A673 (cell line): ENCODE results near the gene SIAH3. TPM values are rescaled to one million over a fixed set of nuclear protein-coding genes. Genes with fewer than 3 reads are reported as not detected.

ENCODE experiments used
- BruUV-seq: library from RNA; stranded (reverse); fragments of 400-500 nt; replicated peaks from 2 replicates; lab custom pipeline; 2021; lab: Mats Ljungman, UMichigan
- CTCF ChIA-PET: fragments of 300-600 bp; sonication (Branson Sonifier 250); formaldehyde crosslinking; loops from one replicate; lab custom pipeline; 2022; ENCODE audit warnings: antibody characterized with exemption; lab: Charles Lee
- POLR2A ChIA-PET: fragments of 300-600 bp; sonication (Branson Sonifier 250); formaldehyde crosslinking; loops from one replicate; lab custom pipeline; 2022; ENCODE audit warnings: antibody characterized with exemption; ENCODE audit not compliant: low non-redundant PET; lab: Charles Lee
- DNase-seq: peaks from one replicate; pipeline ENCODE4 v3.0.0-alpha.2; 2015; ENCODE audit warnings: low spot score
- H3K27ac ChIP-seq: fragments of 200-600 bp; sonication (generic); 2 replicates; pipeline ENCODE4 v1.5.1; 2016; ENCODE audit warnings: mixed run types, low read depth, mild to moderate bottlenecking, mixed read lengths, antibody characterized with exemption, low read length; ENCODE audit not compliant: poor library complexity, severe bottlenecking
- H3K27me3 ChIP-seq: fragments of 200-600 bp; sonication (generic); replicated peaks from 2 replicates; pipeline ENCODE4 v1.6.1; 2017; ENCODE audit warnings: mixed run types, low read depth, mild to moderate bottlenecking, mixed read lengths, antibody characterized with exemption, low read length; ENCODE audit not compliant: insufficient read depth, poor library complexity
- H3K36me3 ChIP-seq: fragments of 200-600 bp; sonication (generic); 2 replicates; pipeline ENCODE4 v1.6.1; 2016; ENCODE audit warnings: mixed run types, mild to moderate bottlenecking, mixed read lengths, antibody characterized with exemption, low read length; ENCODE audit not compliant: insufficient read depth, poor library complexity, severe bottlenecking
- H3K4me1 ChIP-seq: fragments of 200-600 bp; sonication (generic); 2 replicates; pipeline ENCODE4 v1.6.1; 2017; ENCODE audit warnings: mixed run types, mild to moderate bottlenecking, mixed read lengths, antibody characterized with exemption, low read length; ENCODE audit not compliant: insufficient read depth, poor library complexity, severe bottlenecking
- H3K4me3 ChIP-seq: fragments of 200-600 bp; sonication (generic); 2 replicates; pipeline ENCODE4 v1.5.1; 2016; ENCODE audit warnings: low read depth, mixed run types, mild to moderate bottlenecking, mixed read lengths, low read length; ENCODE audit not compliant: poor library complexity, severe bottlenecking
- H3K9me3 ChIP-seq: fragments of 200-600 bp; sonication (generic); 2 replicates; pipeline ENCODE4 v1.6.1; 2016; ENCODE audit warnings: mixed run types, low read depth, mild to moderate bottlenecking, mixed read lengths, antibody characterized with exemption, low read length; ENCODE audit not compliant: poor library complexity, severe bottlenecking
- CTCF ChIP-seq: fragments of 300-800, 200-600 bp; sonication (generic); conservative IDR thresholded peaks from 2 replicates; pipeline ENCODE4 v1.5.1; 2017; ENCODE audit warnings: low read depth, mild to moderate bottlenecking, antibody characterized with exemption, low read length, moderate library complexity, mixed read lengths
- EZH2 ChIP-seq: fragments of 200-600 bp; sonication (generic); IDR thresholded peaks from 2 replicates; pipeline ENCODE4 v1.6.1; 2017; ENCODE audit warnings: borderline replicate concordance, low read depth, mild to moderate bottlenecking, mixed read lengths, antibody characterized with exemption, low read length; ENCODE audit not compliant: poor library complexity, severe bottlenecking
- intact Hi-C: fragments of 100-400 bp; cut with micrococcal nuclease; formaldehyde crosslinking; loops from one replicate; pipeline ENCODE4 v1.10.0; 2022; ENCODE audit not compliant: unreplicated experiment
- total RNA-seq: library from RNA; stranded (reverse); gene quantifications from 2 replicates; pipeline ENCODE4 v1.2.3, GENCODE V29; 2021

The SIAH3 gene
- total RNA-seq, 1 experiment from 2014 or later, result 4.6 TPM

GRCh38 chr13:45861322-45861721 is 9.8 kb upstream of the SIAH3 start:
- ChIA-PET CTCF (no interaction called here), POLR2A (no interaction called here)
- H3K9me3 ChIP-seq, result no peaks in the 10 kb centered on the region
- no peak overlapping the region for H3K4me3 ChIP-seq
- DNase-seq, result no peak
- no peak overlapping the region for H3K27ac ChIP-seq
- no peaks in the 10 kb centered on the region for H3K27me3 ChIP-seq
- intact Hi-C loops, result no loop called here
- no peaks in the 10 kb centered on the region for H3K36me3 ChIP-seq
- H3K4me1 ChIP-seq, result no peaks in the 10 kb centered on the region
- no TSS peak for BruUV-seq
- TF ChIP-seq EZH2 (no peak), CTCF (no peak)

- BruUV-seq, result no TSS peak
- H3K4me3 ChIP-seq, result no peak overlapping the region
- TF ChIP-seq CTCF (no peak), EZH2 (no peak)
- no peak for DNase-seq
- intact Hi-C loops, result no loop called here
- no peak overlapping the region for H3K27ac ChIP-seq
- ChIA-PET CTCF (no interaction called here), POLR2A (no interaction called here)
- H3K9me3 ChIP-seq, result no peaks in the 10 kb centered on the region
- H3K27me3 ChIP-seq, result no peaks in the 10 kb centered on the region
- H3K4me1 ChIP-seq, result no peaks in the 10 kb centered on the region
- H3K36me3 ChIP-seq, result no peaks in the 10 kb centered on the region
Observed at GRCh38 chr13:45860240-45860639, 8.7 kb upstream of the SIAH3 start.

GRCh38 chr13:45859705-45860104 is 8.2 kb upstream of the SIAH3 start:
- CTCF ChIA-PET, result no interaction called here
- no peaks in the 10 kb centered on the region for H3K36me3 ChIP-seq
- H3K9me3 ChIP-seq, result no peaks in the 10 kb centered on the region
- intact Hi-C loops, result no loop called here
- POLR2A ChIA-PET, result no interaction called here
- BruUV-seq, result no TSS peak
- H3K27ac ChIP-seq, result no peak overlapping the region
- no peak overlapping the region for H3K4me3 ChIP-seq
- no peaks in the 10 kb centered on the region for H3K4me1 ChIP-seq
- TF ChIP-seq EZH2 (no peak), CTCF (no peak)
- DNase-seq, result no peak
- H3K27me3 ChIP-seq, result no peaks in the 10 kb centered on the region
